Mucosa of descending colon (tissue), 3 donors: Measurements from ENCODE around the gene LRRC41. TPM values are rescaled to one million over a fixed set of nuclear protein-coding genes. Genes with fewer than 3 reads are reported as not detected.

Experiments used
- ATAC-seq: fragments of 200-7000 bp; cut with Tn5 transposase; one replicate; pipeline ENCODE4 v1.9.1; 2020; ENCODE audit warnings: mild to moderate bottlenecking, moderate library complexity
- DNase-seq, 3 donors: peaks; one replicate each; pipeline ENCODE4 v3.0.0-alpha.2; 2020
- H3K36me3 ChIP-seq: fragments of 200-600 bp; one replicate; pipeline ENCODE4 v1.8.0; 2021; ENCODE audit warnings: low read depth, mild to moderate bottlenecking
- H3K4me1 ChIP-seq: fragments of 200-600 bp; one replicate; pipeline ENCODE4 v1.8.0; 2021; ENCODE audit warnings: low read depth, mild to moderate bottlenecking
- H3K4me3 ChIP-seq: fragments of 200-600 bp; one replicate; pipeline ENCODE4 v1.8.0; 2021; ENCODE audit warnings: mild to moderate bottlenecking
- H3K9me3 ChIP-seq: fragments of 200-600 bp; one replicate; pipeline ENCODE4 v1.8.0; 2021; ENCODE audit warnings: mild to moderate bottlenecking
- intact Hi-C, 2 donors: fragments of 100-400 bp; cut with DNase I in 1 of 2; cut with micrococcal nuclease in 1 of 2; formaldehyde crosslinking; loops; one replicate each; pipeline versions ENCODE4 v1.11.0 to v1.11.1; 2022; cut with DNase I, micrococcal nuclease
- total RNA-seq, 3 donors: library from RNA; stranded (reverse); fragmentation: NEBNext Ultra II Directional in 2 of 3; extraction: Animal tissue kit (Norgen Biotek cat#: 25700) in 2 of 3; gene quantifications; one replicate each; pipeline versions ENCODE4 v1.2.1 to v1.2.4, GENCODE V29; 2021 to 2023
- TF ChIP-seq, protein P1 (sequence below): fragments of 200-600 bp; IDR thresholded peaks from one replicate; pipeline ENCODE4 v1.8.0; 2022; ENCODE audit warnings: antibody characterized with exemption, mild to moderate bottlenecking
- donor health status: DM: no; HTN: no; CAD: no; lungs with moderate emphysema.
- donor health status: DM: no; HTN: no; CAD: no.
- donor health status: DM: no; HTN: yes; CAD: no.

Gene LRRC41
- total RNA-seq, 3 donors from 2014 or later: 41.8 to 56.0 (median 43.1) TPM

DNA sequence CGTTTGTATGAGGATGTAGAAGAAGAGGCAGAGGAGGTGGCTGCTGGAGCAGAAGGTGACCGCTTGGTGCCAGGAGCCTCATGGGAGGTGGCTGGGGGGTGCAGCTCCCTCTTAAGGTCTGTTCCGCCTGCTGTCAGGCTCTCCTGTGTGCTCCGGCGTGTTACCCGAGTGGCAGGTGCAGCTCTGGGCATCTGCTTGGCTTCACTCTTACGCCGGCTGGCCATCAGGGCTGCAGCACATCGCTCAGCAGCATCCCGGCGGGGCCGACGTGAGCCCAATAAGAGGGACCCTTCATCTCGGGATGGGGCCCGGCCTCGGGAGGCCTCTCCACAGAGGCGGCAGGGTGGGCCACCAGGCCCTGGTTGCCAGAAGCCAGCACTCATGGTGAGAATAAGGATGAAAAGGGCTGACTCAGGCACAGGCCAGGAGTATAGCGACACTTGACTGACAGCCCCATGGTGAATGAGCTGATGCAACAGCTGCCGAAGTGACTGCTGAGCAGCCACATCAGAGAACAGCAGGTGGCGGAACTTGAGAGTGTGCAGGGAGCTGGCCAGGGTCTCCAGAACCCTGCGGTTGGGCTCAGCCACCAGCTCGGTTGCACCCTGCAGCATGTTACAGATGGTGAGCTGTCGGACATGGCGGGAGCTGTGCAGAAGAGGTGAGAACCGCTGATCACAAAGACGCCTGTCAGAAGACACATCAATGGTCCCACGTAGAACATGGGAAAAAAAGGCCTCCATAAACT, 17.5 kb downstream of the LRRC41 start:
- H3K4me3 ChIP-seq: no peak overlapping the region
- H3K4me1 ChIP-seq: no peaks in the 10 kb centered on the region
- DNase-seq (no peak), ATAC-seq (peak; percentile 18)
- intact Hi-C loops: no loop called here
- peaks cover 3% of the 10 kb centered on the region for H3K36me3 ChIP-seq
- TF ChIP-seq, protein P1, sequence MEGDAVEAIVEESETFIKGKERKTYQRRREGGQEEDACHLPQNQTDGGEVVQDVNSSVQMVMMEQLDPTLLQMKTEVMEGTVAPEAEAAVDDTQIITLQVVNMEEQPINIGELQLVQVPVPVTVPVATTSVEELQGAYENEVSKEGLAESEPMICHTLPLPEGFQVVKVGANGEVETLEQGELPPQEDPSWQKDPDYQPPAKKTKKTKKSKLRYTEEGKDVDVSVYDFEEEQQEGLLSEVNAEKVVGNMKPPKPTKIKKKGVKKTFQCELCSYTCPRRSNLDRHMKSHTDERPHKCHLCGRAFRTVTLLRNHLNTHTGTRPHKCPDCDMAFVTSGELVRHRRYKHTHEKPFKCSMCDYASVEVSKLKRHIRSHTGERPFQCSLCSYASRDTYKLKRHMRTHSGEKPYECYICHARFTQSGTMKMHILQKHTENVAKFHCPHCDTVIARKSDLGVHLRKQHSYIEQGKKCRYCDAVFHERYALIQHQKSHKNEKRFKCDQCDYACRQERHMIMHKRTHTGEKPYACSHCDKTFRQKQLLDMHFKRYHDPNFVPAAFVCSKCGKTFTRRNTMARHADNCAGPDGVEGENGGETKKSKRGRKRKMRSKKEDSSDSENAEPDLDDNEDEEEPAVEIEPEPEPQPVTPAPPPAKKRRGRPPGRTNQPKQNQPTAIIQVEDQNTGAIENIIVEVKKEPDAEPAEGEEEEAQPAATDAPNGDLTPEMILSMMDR: no peak
- H3K9me3 ChIP-seq: no peaks in the 10 kb centered on the region

GRCh38 chr1:46284597-46285564, 18.5 kb downstream of the LRRC41 start:
- intact Hi-C loops: no loop called here
- TF ChIP-seq, protein P1: no peak
- H3K4me1 ChIP-seq: no peaks in the 10 kb centered on the region
- H3K36me3 ChIP-seq: peaks cover 3% of the 10 kb centered on the region
- ATAC-seq (no peak), DNase-seq (no peak)
- H3K4me3 ChIP-seq: no peak overlapping the region
- no peaks in the 10 kb centered on the region for H3K9me3 ChIP-seq

DNA sequence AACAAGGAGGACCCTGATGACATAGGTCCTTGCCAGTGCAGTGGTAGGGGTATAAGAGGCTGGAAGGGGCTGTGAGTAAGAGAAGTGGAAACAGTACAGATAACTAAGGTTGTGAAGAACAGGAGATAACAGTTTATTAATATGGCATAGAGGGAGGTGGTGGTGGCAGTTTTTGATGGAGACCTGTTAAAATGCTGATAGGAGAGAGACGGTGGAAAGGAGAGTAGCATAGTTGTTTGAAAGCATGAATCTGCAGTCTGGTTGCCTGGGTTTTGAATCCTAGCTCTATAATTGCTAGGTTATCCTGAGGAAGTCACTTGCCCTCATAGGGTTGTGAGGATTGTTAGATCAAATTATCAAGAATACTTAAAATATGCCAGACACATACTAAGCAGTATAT, 19.4 kb downstream of the LRRC41 start:
- DNase-seq (no peak), ATAC-seq (no peak)
- H3K4me3 ChIP-seq: no peak overlapping the region
- H3K4me1 ChIP-seq: no peaks in the 10 kb centered on the region
- H3K9me3 ChIP-seq: no peaks in the 10 kb centered on the region
- H3K36me3 ChIP-seq: peaks cover 3% of the 10 kb centered on the region
- intact Hi-C loops: no loop called here
- TF ChIP-seq, protein P1: no peak

DNA sequence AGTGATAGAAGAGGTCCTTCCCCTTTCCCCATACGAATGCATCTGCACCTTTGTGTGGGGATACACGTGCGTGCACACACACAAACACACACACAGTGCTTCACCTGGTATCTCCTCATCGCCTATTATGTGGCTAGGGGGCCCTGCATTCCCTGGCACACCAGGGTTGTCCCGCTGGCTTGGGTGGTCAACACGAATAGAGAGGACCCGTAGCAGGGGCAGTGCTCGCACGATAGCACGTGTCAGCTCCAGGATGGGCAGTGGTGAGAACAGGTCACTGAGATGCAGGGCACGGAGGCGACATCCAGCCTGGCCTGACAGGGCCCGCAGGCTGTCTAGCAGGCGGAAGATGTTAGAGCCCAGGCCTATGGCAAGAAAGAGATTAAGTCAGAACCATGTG, 22.4 kb downstream of the LRRC41 start:
- no peaks in the 10 kb centered on the region for H3K4me1 ChIP-seq
- no peak for ATAC-seq
- H3K36me3 ChIP-seq: peaks cover 3% of the 10 kb centered on the region
- H3K9me3 ChIP-seq: no peaks in the 10 kb centered on the region
- DNase-seq: no peak
- intact Hi-C loops: no loop called here
- TF ChIP-seq, protein P1: no peak
- H3K4me3 ChIP-seq: no peak overlapping the region

- peaks cover 3% of the 10 kb centered on the region for H3K36me3 ChIP-seq
- DNase-seq (no peak), ATAC-seq (no peak)
- H3K4me3 ChIP-seq: no peak overlapping the region
- intact Hi-C loops: no loop called here
- no peaks in the 10 kb centered on the region for H3K9me3 ChIP-seq
- H3K4me1 ChIP-seq: no peaks in the 10 kb centered on the region
- TF ChIP-seq, protein P1: no peak
These were observed 23.3 kb downstream of the LRRC41 start for GRCh38 chr1:46280092-46280491.
